NT2/D1 (cell line): ENCODE results near the gene RAB19.

Source experiments
- SUZ12 ChIP-seq: IDR thresholded peaks from 2 replicates; pipeline ENCODE4 v1.6.1; 2011; ENCODE audit not compliant: insufficient read length, insufficient read depth; ENCODE audit errors: extremely low read depth
- YY1 ChIP-seq: IDR thresholded peaks from 2 replicates; pipeline ENCODE4 v1.6.1; 2011; ENCODE audit not compliant: insufficient read length, insufficient read depth
- ZNF274 ChIP-seq: IDR thresholded peaks from 2 replicates; pipeline ENCODE4 v1.6.1; 2011; ENCODE audit warnings: mild to moderate bottlenecking, low read depth, low read length

DNA sequence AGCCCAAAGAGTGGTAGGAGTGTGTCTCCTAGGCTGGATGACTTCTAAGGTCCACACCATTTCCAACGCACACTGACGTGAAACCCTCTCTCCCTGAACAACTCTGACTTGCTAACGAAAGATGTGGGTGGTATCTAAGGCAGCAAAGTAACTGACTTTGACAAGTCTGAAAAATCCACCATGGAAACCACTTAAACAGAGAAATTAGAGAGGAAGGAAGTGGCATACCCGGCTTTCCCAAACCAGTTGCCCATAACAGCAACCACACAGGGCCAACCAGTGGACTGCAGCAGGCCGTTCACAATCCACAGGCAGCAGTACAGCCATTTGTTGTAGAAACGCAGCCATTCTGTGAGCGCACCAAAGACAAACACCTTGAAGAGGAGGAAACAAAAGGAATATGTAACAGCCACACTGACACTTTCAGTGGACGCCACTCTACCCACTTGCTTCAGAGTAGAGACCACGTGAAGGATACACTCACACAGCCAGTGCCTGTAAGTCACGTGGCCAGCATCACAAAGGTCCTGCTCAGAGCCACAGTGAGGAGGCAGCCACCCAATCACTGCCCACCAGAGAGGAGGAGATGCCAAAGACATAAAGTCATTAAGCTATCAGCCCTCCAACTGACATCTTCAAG is 45.3 kb upstream of the RAB19 start:
- no peak for TF ChIP-seq YY1
- TF ChIP-seq ZNF274: no peak
- TF ChIP-seq SUZ12: no peak
